Activated B cell treated with CpG ODN at 0.5 μM for 24 hours (primary cell): ENCODE measurements around the gene POT1. TPM values are rescaled to one million over a fixed set of nuclear protein-coding genes. Genes with fewer than 3 reads are reported as not detected.

Source experiments
- ATAC-seq: fragments of 200-7000 bp; cut with Tn5 transposase; one replicate; pipeline ENCODE4 v1.10.0; 2021; ENCODE audit warnings: low read depth, mild to moderate bottlenecking, moderate library complexity
- CTCF ChIA-PET: fragments of 350-600 bp; sonication (Branson Sonifier 250); formaldehyde crosslinking; loops from one replicate; lab custom pipeline; 2021; ENCODE audit warnings: antibody characterized with exemption; lab: Charles Lee
- POLR2A ChIA-PET: fragments of 350-600 bp; sonication (Branson Sonifier 250); formaldehyde crosslinking; loops from one replicate; lab custom pipeline; 2021; ENCODE audit warnings: antibody characterized with exemption; lab: Charles Lee
- DNase-seq: peaks from one replicate; pipeline ENCODE4 v3.0.0; 2022
- H3K27ac Mint-ChIP-seq: one replicate; pipeline ENCODE4 v1.8.0; 2020; ENCODE audit warnings: mixed read lengths
- H3K27me3 Mint-ChIP-seq: one replicate; pipeline ENCODE4 v1.8.0; 2021; ENCODE audit warnings: mixed read lengths
- H3K36me3 Mint-ChIP-seq: one replicate; pipeline ENCODE4 v1.8.0; 2021; ENCODE audit warnings: low read depth, mixed read lengths
- H3K4me1 Mint-ChIP-seq: one replicate; pipeline ENCODE4 v1.8.0; 2021; ENCODE audit warnings: mixed read lengths
- H3K4me3 Mint-ChIP-seq: one replicate; pipeline ENCODE4 v1.8.0; 2020; ENCODE audit warnings: mild to moderate bottlenecking, mixed read lengths
- H3K9me3 Mint-ChIP-seq: one replicate; pipeline ENCODE4 v1.8.0; 2020; ENCODE audit warnings: mixed read lengths
- CTCF ChIP-seq: fragments of 200-600 bp; IDR thresholded peaks from one replicate; pipeline ENCODE4 v1.8.0; 2022; ENCODE audit warnings: antibody characterized with exemption, mild to moderate bottlenecking
- intact Hi-C: fragments of 100-400 bp; cut with micrococcal nuclease; formaldehyde crosslinking; loops from one replicate; pipeline ENCODE4 v1.15.1; 2024
- total RNA-seq: library from RNA; stranded (reverse); gene quantifications from 2 replicates; pipeline ENCODE4 v1.2.3, GENCODE V29; 2022

The POT1 gene
- total RNA-seq, 1 donor from 2014 or later = 26.8 TPM

DNA sequence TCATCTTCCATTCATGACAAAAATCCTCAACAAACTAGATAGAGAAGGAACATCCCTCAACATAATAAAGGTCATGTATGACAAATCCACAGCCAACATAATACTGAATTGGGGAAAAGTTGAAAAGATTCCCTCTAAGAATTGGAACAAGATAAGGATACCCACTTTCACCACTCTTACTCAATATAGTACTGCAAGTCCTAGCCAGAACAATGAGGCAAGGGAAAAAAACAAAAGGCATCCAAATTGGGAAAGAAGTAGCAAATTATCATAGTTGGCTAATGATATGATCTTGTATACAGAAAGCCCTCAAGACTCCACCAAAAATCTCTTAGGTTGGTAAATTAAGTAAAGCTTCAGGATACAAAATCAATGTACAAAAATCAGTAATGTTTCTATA is 4.7 kb downstream of the POT1 start:
- DNase-seq = no peak
- ChIA-PET CTCF (no interaction called here), POLR2A (no interaction called here)
- ATAC-seq = no peak
- TF ChIP-seq CTCF = no peak
- intact Hi-C loops = loop anchor here (5.0 kb wide), 1 partner anchor 1777 kb away; no protein-coding TSS in a partner anchor
- Mint-ChIP-seq H3K4me3 (no peak overlapping the region), H3K27ac (no peak overlapping the region), H3K36me3 (peaks cover 50% of the 10 kb centered on the region), H3K4me1 (peaks cover 25% of the 10 kb centered on the region), H3K9me3 (no peaks in the 10 kb centered on the region), H3K27me3 (no peaks in the 10 kb centered on the region)

GRCh38 chr7:124922200-124922599 is 7.4 kb downstream of the POT1 start:
- CTCF ChIA-PET = no interaction called here
- POLR2A ChIA-PET = no interaction called here
- H3K27ac Mint-ChIP-seq = no peak overlapping the region
- H3K4me1 Mint-ChIP-seq = peaks cover 11% of the 10 kb centered on the region
- H3K4me3 Mint-ChIP-seq = no peak overlapping the region
- ATAC-seq (no peak), DNase-seq (no peak)
- H3K36me3 Mint-ChIP-seq = peaks cover 39% of the 10 kb centered on the region
- no peaks in the 10 kb centered on the region for H3K9me3 Mint-ChIP-seq
- intact Hi-C loops = no loop called here
- no peaks in the 10 kb centered on the region for H3K27me3 Mint-ChIP-seq
- no peak for TF ChIP-seq CTCF

GRCh38 chr7:124919841-124920240 is 9.8 kb downstream of the POT1 start:
- intact Hi-C loops = no loop called here
- TF ChIP-seq CTCF = no peak
- DNase-seq = no peak
- Mint-ChIP-seq H3K27ac (no peak overlapping the region), H3K36me3 (peaks cover 27% of the 10 kb centered on the region), H3K27me3 (no peaks in the 10 kb centered on the region), H3K4me1 (peaks cover 5% of the 10 kb centered on the region), H3K4me3 (no peak overlapping the region), H3K9me3 (no peaks in the 10 kb centered on the region)
- no peak for ATAC-seq
- ChIA-PET CTCF (interaction anchor here (1.3 kb wide), 1 partner anchor 10 kb away, joined by 3 read pairs; the partner anchor contains the start of gene POT1), POLR2A (no interaction called here)

DNA sequence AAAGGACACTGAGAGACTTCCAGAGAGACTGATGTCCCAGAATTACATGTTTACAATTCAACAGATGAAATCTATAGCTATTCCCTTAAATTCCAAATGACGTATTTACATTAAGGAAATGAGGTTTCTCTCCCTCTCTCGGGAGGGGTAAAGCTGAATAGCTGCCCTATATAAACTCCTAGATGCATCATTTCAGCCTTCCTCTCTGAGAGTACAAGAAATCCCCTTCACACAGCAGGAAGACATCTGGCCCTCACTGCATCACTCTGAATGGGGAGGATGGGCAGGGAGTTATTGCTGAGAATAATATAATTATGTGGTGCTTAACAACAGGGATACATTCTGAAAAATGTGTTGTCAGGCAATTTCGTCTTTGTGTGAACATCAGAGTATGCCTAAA is 11.0 kb downstream of the POT1 start:
- intact Hi-C loops = no loop called here
- H3K27ac Mint-ChIP-seq = no peak overlapping the region
- CTCF ChIA-PET = no interaction called here
- TF ChIP-seq CTCF = no peak
- H3K27me3 Mint-ChIP-seq = no peaks in the 10 kb centered on the region
- ATAC-seq (no peak), DNase-seq (no peak)
- H3K4me3 Mint-ChIP-seq = no peak overlapping the region
- H3K9me3 Mint-ChIP-seq = no peaks in the 10 kb centered on the region
- POLR2A ChIA-PET = no interaction called here
- H3K36me3 Mint-ChIP-seq = peaks cover 24% of the 10 kb centered on the region
- peaks cover 3% of the 10 kb centered on the region for H3K4me1 Mint-ChIP-seq

DNA sequence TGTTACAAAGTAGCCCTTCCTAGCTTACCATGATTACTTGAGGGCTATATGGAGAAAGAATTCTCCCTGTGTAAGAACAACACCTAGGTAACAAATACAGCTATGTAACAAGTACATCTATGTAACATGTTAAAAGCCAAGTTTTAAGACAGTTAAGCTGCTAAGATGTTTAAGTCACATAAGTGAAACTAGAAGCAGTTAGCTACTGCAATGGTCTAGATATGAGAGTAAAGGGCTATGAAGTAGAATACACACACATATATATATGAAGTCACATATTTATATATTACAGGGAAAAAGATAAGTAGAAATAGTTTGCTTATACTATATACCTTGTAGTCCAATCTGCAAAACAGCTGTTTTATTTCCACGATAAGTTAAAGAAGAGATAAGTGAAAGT is 14.4 kb downstream of the POT1 start:
- CTCF ChIA-PET = no interaction called here
- ATAC-seq (no peak), DNase-seq (no peak)
- intact Hi-C loops = no loop called here
- Mint-ChIP-seq H3K27me3 (no peaks in the 10 kb centered on the region), H3K36me3 (peaks cover 28% of the 10 kb centered on the region), H3K9me3 (no peaks in the 10 kb centered on the region), H3K4me1 (no peaks in the 10 kb centered on the region), H3K4me3 (no peak overlapping the region), H3K27ac (no peak overlapping the region)
- POLR2A ChIA-PET = no interaction called here
- TF ChIP-seq CTCF = no peak
